HepG2 (cell line): ENCODE data around the gene MTOR. TPM values are rescaled to one million over a fixed set of nuclear protein-coding genes. Genes with fewer than 3 reads are reported as not detected.
A peak's percentile ranks its signal among the peaks of the same experiment; 100 is the strongest.

Experiments
- ADNP ChIP-seq: sonication (generic); formaldehyde crosslinking; IDR thresholded peaks from 2 replicates; pipeline ENCODE4 v1.4.0; 2020; ENCODE audit warnings: missing genetic modification reagents
- ARID5B ChIP-seq: IDR thresholded peaks from 2 replicates; pipeline ENCODE4 v1.4.0; 2020; ENCODE audit warnings: mild to moderate bottlenecking, missing genetic modification reagents
- CCAR2 ChIP-seq: fragments of 200-400 bp; formaldehyde crosslinking; optimal IDR thresholded peaks from 2 replicates; pipeline ENCODE3; 2018; ENCODE audit warnings: low read depth, mild to moderate bottlenecking, low read length, moderate library complexity
- DR1 ChIP-seq: sonication (generic); formaldehyde crosslinking; IDR thresholded peaks from 2 replicates; pipeline ENCODE4 v1.8.0; 2021; ENCODE audit warnings: mild to moderate bottlenecking, missing genetic modification reagents, inconsistent platforms
- HMG20B ChIP-seq: conservative IDR thresholded peaks from 2 replicates; pipeline ENCODE4 v1.6.1; 2016; ENCODE audit warnings: missing genetic modification reagents, missing compliant biosample characterization
- KDM3A ChIP-seq: IDR thresholded peaks from 2 replicates; pipeline ENCODE4 v1.6.1; 2018; ENCODE audit warnings: low read depth, missing compliant biosample characterization
- KLF16 ChIP-seq, 2 experiments: sonication (generic) in 1 of 2; formaldehyde crosslinking in 1 of 2; IDR thresholded peaks; 2 replicates each; pipeline versions ENCODE4 v1.6.1 to v1.8.0; 2016 to 2023; ENCODE audit warnings: missing genetic modification reagents in 2 of 2, missing compliant biosample characterization in 1 of 2
- MED13 ChIP-seq: sonication (generic); formaldehyde crosslinking; IDR thresholded peaks from 2 replicates; pipeline ENCODE4 v1.5.0; 2020; ENCODE audit warnings: missing genetic modification reagents
- NCOA1 ChIP-seq: sonication (generic); formaldehyde crosslinking; IDR thresholded peaks from 2 replicates; pipeline ENCODE4 v1.9.0; 2021; ENCODE audit warnings: missing genetic modification reagents
- PAWR ChIP-seq: sonication (generic); formaldehyde crosslinking; IDR thresholded peaks from 2 replicates; pipeline ENCODE4 v1.4.0; 2020; ENCODE audit warnings: missing genetic modification reagents, mild to moderate bottlenecking, borderline replicate concordance
- RBFOX2 ChIP-seq: fragments of 200-400 bp; formaldehyde crosslinking; IDR thresholded peaks from 2 replicates; pipeline ENCODE4 v1.6.1; 2017; ENCODE audit warnings: low read depth, mild to moderate bottlenecking, low read length
- REXO4 ChIP-seq: sonication (generic); formaldehyde crosslinking; IDR thresholded peaks from 2 replicates; pipeline ENCODE4 v1.8.0; 2022; ENCODE audit warnings: missing genetic modification reagents, mild to moderate bottlenecking, borderline replicate concordance
- TEAD2 ChIP-seq: sonication (generic); formaldehyde crosslinking; IDR thresholded peaks from 2 replicates; pipeline ENCODE4 v1.9.0; 2021; ENCODE audit warnings: missing genetic modification reagents
- ZFP1 ChIP-seq: IDR thresholded peaks from 2 replicates; pipeline ENCODE4 v1.6.1; 2016
- ZFP37 ChIP-seq: sonication (generic); formaldehyde crosslinking; IDR thresholded peaks from 2 replicates; pipeline ENCODE4 v1.4.0; 2020; ENCODE audit warnings: missing genetic modification reagents, borderline replicate concordance
- ZFY ChIP-seq: sonication (generic); formaldehyde crosslinking; IDR thresholded peaks from 2 replicates; pipeline ENCODE4 v1.4.0; 2020; ENCODE audit warnings: missing genetic modification reagents
- ZNF234 ChIP-seq: sonication (generic); formaldehyde crosslinking; conservative IDR thresholded peaks from 2 replicates; pipeline ENCODE4 v1.5.1; 2020; ENCODE audit warnings: mild to moderate bottlenecking, missing genetic modification reagents
- ZNF281 ChIP-seq: sonication (generic); formaldehyde crosslinking; IDR thresholded peaks from 2 replicates; pipeline ENCODE4 v1.4.0; 2020; ENCODE audit warnings: missing genetic modification reagents, borderline replicate concordance
- ZNF292 ChIP-seq: sonication (generic); formaldehyde crosslinking; IDR thresholded peaks from 2 replicates; pipeline ENCODE4 v1.8.1; 2022; ENCODE audit warnings: mild to moderate bottlenecking, low read depth, missing genetic modification reagents, borderline replicate concordance
- ZNF343 ChIP-seq: sonication (generic); formaldehyde crosslinking; IDR thresholded peaks from 2 replicates; pipeline ENCODE4 v1.4.0; 2020; ENCODE audit warnings: mild to moderate bottlenecking, missing genetic modification reagents
- ZNF382 ChIP-seq: sonication (generic); formaldehyde crosslinking; IDR thresholded peaks from 2 replicates; pipeline ENCODE4 v1.5.0; 2020; ENCODE audit warnings: missing genetic modification reagents, mild to moderate bottlenecking, borderline replicate concordance
- ZNF768 ChIP-seq: sonication (generic); formaldehyde crosslinking; IDR thresholded peaks from 2 replicates; pipeline ENCODE4 v1.4.0; 2020; ENCODE audit warnings: missing genetic modification reagents
- ZSCAN31 ChIP-seq: sonication (generic); formaldehyde crosslinking; IDR thresholded peaks from 2 replicates; pipeline ENCODE4 v1.5.0; 2020; ENCODE audit warnings: low read depth, mild to moderate bottlenecking, missing genetic modification reagents
- polyA plus RNA-seq, 8 experiments: library from polyadenylated mRNA; depleted of rRNA in 3 of 8; stranded (reverse) in 7 of 8; unstranded in 1 of 8; fragments of >200 nt; fragmentation: Illumina TruSeq in 4 of 8; extraction: Trizol in 4 of 8; gene quantifications; 2 replicates each; pipeline versions ENCODE4 v1.2.1 to v1.2.3, GENCODE V29; 2011 to 2016; ENCODE audit warnings: low read depth in 4 of 8, missing spikeins in 1 of 8, mixed read lengths in 1 of 8; ENCODE audit not compliant: insufficient read depth in 1 of 8
- total RNA-seq, 5 experiments: library from RNA; depleted of rRNA; stranded (reverse); fragments of >200 nt; fragmentation: Illumina TruSeq; extraction: Trizol; gene quantifications; 2 replicates each; pipeline ENCODE4 v1.2.3, GENCODE V29; 2016; ENCODE audit warnings: low read depth in 1 of 5

The MTOR gene
- total and polyA plus RNA-seq, 2 of the 13 experiments (the other 11 are each of a cell fraction or from before 2014, with no cell fraction given), result 24.6 to 34.6 TPM

- TF ChIP-seq ZSCAN31 (CRISPR knock-in tag), result no peak
- peak; percentile 71 for TF ChIP-seq ZFY
- no peak; the same call in 1 of the 2 replicates for TF ChIP-seq DR1
- no peak for TF ChIP-seq HMG20B (CRISPR knock-in tag)
- TF ChIP-seq ZNF234 (CRISPR knock-in tag), result peak; percentile 71; the same call in 1 of the 2 replicates
- TF ChIP-seq ARID5B (CRISPR knock-in tag), result no peak
- TF ChIP-seq ZNF292 (CRISPR knock-in tag), result no peak
- peak in 1 of 2 experiments; percentile 40; a peak in 1 of 4 replicates for TF ChIP-seq KLF16 (CRISPR knock-in tag; IDR thresholded peaks at IDR 0.05)
- TF ChIP-seq MED13 (CRISPR knock-in tag), result 0 out of 2 replicates have a peak, but pooled peaks have one; percentile 45
- TF ChIP-seq CCAR2, result no peak
- TF ChIP-seq NCOA1 (CRISPR knock-in tag), result 0 out of 2 replicates have a peak, but pooled peaks have one; percentile 51
- peak; percentile 72 for TF ChIP-seq RBFOX2
- TF ChIP-seq ZFP1 (CRISPR knock-in tag), result no peak
- TF ChIP-seq TEAD2, result no peak
- TF ChIP-seq ZFP37 (CRISPR knock-in tag), result no peak
- no peak for TF ChIP-seq PAWR (CRISPR knock-in tag)
- TF ChIP-seq ZNF768 (CRISPR knock-in tag), result peak; percentile 39; the same call in 1 of the 2 replicates
- TF ChIP-seq ADNP (CRISPR knock-in tag), result no peak
- no peak for TF ChIP-seq ZNF343
- TF ChIP-seq ZNF382 (CRISPR knock-in tag), result no peak
- TF ChIP-seq ZNF281, result no peak
- no peak for TF ChIP-seq KDM3A (CRISPR knock-in tag)
- no peak for TF ChIP-seq REXO4 (CRISPR knock-in tag)
Measured at GRCh38 chr1:11059155-11059967, 203.0 kb downstream of the MTOR start (continued).
